ENCODE measurements around the gene TSPAN18.

The TSPAN18 gene

DNA sequence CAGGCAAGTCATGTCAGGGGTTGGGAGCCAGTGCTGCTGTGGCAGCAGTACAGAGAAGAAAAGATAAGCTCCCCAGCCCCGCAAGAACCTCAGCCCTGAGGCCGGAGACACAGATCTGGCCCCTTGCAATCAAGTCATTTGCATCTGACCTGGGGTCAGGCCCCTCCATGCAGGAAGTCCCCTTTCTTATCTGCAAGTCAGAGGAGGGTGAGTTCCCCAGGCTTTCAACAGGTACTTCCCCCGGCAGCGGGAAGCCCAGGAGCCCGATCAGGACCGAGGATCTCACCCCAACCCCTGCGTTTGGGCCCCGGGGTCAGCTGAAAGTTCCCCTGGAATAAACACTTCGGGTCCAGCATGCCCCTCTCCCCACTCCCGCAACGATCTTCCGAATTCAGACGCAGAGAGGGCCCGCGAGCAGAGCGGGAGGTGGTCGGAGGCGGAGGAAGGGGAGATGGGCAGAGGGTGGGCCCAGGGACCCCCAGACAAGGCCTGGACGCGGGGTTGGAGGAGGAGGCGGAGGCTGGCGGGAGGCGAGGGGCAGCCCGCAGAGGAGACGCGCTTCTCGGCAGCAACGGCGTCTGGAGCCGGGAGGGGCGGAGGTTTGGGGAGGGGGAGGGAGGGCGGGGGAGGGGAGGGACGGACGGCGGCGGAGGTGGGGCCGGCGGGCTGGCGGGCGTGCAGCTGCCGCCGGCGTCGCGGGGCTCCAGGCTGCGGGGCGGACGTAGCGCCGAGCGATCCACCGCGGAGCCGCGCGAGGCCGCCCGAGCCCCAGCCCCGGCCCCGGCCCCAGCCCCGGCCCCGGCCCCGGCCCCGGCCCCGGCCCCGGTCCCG, at the start of gene TSPAN18:
Gene TSPAN18 (plus strand): TSS at position 680 of the 831 bp plus-strand sequence. CDS start 179,455 bp downstream, outside the sequence.
- DNase-seq (ENCODE audit: low read depth in 2 of 2) = peak in 1 of 2 donors; percentile 17

DNA sequence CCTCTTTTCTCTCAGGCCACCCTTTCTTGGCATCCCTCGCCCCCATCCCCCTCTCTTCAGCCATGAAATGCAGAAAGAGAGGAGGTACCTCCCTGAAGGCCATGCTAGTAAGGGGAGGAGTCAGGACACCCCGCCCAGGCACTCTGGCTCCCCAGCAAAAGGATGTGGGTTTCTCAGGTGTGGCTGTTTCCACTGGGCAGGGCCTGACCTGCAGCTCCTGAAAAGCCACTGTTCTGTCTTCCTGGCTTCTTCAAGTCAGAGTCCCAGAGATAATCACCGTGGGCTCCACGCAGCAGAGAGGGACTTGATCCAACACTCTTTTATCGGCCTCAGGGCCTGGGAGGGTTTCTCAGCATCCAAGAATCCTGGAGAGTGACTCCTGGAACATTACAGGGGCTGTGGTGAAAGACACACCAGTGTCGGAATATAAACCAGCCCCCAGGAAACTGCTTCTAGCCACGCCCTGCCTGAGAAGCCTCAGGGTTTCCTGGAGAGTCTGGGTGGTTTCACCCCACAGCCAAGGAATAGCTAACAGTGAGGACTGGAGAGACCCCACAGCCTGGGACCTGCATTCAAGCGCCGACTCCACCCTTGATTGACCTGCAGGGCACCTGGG, 45.7 kb upstream of the TSPAN18 start:
- DNase-seq (ENCODE audit: low read depth in 2 of 2) = peak; percentile 7 to 8

DNA sequence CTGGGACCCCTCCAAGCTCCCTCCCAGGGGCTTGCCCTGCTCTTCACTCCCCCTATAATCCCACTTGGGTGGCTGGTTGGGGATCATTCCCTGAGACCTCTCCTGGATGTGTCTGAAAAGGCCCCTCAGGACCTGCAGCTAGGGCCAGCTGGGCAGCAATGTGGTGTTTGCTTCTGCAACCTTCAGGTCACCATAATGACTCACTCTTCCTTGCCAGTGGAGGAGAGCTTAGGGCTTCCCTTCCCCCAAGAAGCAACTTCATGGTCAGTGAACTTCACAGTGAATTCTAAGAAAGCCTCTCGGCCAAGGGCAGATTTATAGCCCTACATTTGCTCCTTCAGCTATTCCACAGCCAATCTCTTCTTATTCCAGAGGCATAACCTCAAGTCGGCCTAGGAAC, 45.1 kb upstream of the TSPAN18 start:
- no peak for DNase-seq (ENCODE audit: low read depth in 2 of 2)

DNA sequence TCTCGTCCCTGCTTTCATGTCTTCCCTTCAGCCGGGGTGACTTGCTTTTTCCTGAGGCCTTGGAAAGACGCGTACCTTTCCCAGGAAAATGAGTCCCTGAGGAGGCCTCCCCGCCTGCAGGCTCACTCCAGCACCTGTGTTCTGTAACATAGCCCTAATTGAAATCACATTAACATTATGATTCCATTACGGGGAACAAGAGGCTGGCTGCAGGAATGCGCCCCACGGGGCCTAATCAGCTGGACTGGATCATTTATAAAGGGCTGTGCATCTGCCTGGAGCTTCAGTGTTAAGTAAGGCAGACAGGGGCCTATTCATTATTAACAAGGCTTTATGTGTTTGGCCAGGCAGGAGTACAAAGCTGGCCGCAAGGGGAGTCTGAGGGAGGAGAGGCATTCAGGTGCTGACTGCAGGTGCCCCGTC, 41.9 kb upstream of the TSPAN18 start:
- DNase-seq (ENCODE audit: low read depth in 2 of 2) = no peak

DNA sequence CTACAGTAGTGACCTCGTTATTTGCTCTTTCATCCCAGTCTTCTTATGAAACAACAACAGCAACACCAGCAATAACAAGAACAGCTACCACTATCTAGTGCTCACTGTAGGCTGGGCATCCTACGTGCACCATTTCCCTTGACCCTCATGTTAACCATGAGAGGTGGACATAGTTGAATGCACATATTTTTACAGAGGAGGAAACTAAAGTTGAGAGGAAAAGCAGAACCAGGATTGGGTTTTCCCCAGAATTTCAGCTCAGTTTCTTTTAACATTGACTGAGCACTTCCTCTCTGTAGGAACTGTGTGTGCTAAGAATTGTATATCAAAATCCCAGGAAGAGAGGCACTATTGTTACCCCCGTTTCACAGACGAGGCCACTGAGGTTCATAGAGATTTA, 39.4 kb upstream of the TSPAN18 start:
- DNase-seq (ENCODE audit: low read depth in 2 of 2) = no peak

DNA sequence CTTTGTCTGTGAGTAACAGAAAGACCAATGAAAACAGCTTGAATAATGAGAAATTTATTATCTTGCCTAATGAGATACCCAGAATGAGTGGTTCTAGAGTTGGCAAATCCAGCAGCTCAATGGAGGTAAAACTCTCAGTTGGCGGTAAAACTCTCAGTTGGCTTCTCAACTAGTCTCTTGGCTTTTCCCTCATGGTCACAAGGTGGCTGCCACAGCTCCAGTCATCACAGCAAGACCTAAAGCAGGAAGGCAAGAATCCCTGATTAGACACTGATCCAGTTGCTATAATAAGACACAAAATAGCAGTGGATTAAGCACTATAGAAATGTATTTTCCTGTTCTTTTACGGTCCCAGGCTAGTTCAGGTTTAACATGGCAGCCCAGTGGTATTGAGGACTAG, 37.5 kb upstream of the TSPAN18 start:
- no peak for DNase-seq (ENCODE audit: low read depth in 2 of 2)

GRCh38 chr11:44690651-44691050, 36.1 kb upstream of the TSPAN18 start:
- DNase-seq (ENCODE audit: low read depth in 2 of 2) = no peak

DNA sequence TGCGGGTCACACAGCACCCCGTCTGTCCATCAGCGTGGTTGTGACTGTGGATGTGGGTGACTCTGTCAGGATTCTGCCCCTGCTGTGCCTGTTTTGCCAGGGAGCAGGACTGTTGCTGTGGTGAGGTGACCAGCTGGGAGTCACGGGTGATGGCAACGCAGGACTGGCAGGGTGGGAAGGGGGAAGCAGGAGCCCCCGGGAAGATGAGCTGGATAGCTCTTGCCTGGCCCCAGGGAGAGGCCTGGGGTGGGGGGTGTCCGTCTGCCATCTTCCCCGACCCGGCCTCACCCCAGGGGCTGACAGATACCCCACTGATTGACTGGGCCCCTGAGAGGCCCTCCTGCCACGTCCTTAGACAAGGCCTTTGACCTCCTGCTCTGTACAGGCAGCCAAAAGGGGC, 34.3 kb upstream of the TSPAN18 start:
- DNase-seq (ENCODE audit: low read depth in 2 of 2) = no peak

GRCh38 chr11:44693654-44694119, 33.1 kb upstream of the TSPAN18 start:
- DNase-seq (ENCODE audit: low read depth in 2 of 2) = no peak

GRCh38 chr11:44694443-44694842, 32.3 kb upstream of the TSPAN18 start:
- no peak for DNase-seq (ENCODE audit: low read depth in 2 of 2)

DNA sequence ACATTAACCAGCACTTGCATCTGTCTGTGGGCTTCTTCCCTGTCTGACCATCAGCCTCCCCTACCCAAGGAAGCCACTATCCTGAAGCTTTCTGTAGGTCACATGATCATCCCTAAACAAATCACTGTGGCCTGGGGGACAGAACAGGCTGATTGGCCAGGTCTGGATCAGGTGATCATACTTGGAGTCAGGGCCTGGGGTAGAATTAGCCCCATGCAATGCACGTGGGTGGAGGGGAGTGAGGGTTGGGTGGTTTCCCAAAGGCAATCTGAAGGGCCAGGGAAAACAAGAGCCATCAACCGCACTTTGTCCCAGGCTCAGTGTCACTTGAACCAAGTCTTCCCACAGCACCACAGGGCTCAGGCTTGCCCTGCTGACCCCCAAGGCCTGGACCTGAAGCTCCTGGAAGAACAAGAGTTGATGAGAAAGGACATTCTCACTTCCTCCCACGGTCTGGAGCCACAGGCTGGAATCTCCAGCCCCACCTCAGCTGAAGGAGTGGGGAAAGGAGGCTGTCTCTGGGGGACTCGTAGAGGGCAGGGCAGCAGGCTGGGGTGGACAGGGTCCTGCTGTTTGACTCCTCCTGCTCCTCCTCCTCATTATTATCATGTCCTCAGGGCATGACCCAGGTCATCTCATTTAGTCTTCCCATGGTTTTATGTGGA, 31.5 kb upstream of the TSPAN18 start:
- no peak for DNase-seq (ENCODE audit: low read depth in 2 of 2)

DNA sequence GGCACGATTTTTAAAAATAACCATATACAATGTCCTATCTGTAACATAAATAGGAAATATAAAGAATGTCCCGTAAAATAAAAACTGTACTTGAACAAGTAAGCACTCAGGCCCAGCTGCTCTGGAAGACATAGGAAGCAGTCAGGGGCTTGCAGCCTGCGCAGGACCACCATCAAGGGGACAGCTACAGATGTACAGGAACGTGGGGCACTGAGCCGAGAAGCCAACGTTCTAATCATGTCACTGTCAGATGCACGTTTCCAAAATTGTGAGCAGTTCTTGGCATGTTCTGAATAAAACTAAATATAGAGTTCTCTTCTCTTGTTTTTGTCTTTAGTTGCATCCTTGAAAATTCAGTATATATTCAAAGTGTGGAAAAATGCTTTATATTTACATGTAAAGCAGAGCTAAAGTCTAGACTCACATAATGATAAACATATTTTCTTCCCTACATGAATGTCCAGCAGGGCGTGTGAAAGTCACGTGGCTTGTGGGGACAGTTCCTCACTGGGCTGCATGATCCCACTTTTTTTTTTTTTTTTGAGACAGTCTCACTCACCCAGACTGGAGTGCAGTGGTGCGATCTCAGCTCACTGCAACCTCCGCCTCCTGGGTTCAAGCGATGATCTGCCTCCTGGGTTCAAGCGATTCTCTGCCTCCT, 28.4 kb upstream of the TSPAN18 start:
- DNase-seq (ENCODE audit: low read depth in 2 of 2) = no peak

GRCh38 chr11:44699497-44700408, 27.0 kb upstream of the TSPAN18 start:
- no peak for DNase-seq (ENCODE audit: low read depth in 2 of 2)

GRCh38 chr11:44701276-44701675, 25.5 kb upstream of the TSPAN18 start:
- DNase-seq (ENCODE audit: low read depth in 2 of 2) = no peak

DNA sequence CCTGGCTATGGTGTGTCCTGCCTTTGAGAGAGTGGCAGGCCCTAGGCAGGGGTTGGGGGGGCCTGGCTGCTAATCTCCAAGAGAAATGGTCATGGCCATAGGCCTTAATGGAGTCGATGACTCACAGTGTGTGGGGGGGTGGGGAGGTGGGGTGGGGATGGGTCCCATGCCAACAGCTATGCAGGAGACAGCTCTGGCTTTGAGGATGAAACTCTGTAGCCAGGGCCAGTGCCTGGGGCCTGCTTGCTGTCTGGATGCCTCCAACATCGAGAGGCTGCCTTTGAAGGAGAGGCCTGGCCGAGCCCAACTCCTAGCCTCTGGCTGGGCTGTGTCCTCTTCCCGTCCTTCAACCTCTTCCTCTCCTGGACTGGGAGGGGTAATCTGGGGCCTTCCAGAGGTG, 23.9 kb upstream of the TSPAN18 start:
- DNase-seq (ENCODE audit: low read depth in 2 of 2) = no peak

DNA sequence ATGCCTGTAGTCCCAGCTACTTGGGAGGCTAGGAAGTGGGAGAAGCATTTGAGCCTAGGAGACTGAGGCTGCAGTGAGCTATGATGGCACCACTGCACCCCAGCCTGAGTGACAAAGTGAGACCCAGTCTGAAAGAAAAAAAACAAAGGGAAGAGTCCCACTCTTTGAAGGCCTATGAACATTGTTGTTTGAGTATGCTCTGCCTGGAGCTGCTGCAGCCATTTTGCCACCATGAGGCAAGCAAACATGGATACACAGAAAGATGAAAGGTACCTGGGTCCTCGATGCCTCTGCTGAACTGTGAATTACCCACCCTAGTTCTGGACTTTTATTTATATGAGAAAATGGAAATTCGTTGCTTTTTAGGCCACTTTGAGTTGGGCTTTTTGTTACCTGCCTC, 19.7 kb upstream of the TSPAN18 start:
- DNase-seq (ENCODE audit: low read depth in 2 of 2) = no peak

- DNase-seq (ENCODE audit: low read depth in 2 of 2) = no peak
Measured at GRCh38 chr11:44708009-44708408, 18.8 kb upstream of the TSPAN18 start.

GRCh38 chr11:44708523-44709280, 18.1 kb upstream of the TSPAN18 start:
- DNase-seq (ENCODE audit: low read depth in 2 of 2) = no peak

DNA sequence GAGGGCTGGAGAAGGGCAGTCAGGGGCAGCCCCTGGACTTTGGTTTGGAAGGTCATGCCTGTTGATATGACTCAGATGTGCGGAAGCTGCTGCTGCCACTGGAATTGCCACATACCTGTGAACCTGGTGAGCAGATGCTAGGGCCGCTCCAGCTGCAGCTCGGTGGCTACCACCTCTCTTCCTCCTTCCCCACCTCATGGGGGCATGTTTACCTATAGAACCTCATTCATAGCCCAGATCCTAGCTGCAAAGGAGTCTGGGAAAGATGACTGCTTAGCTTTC, 17.5 kb upstream of the TSPAN18 start:
- DNase-seq (ENCODE audit: low read depth in 2 of 2) = no peak

- DNase-seq (ENCODE audit: low read depth in 2 of 2) = no peak
Measured at GRCh38 chr11:44709966-44710365, 16.8 kb upstream of the TSPAN18 start.
